Measurements from ENCODE around the gene GM2A.

GRCh38 chr5:151224372-151224771, 28.6 kb upstream of the GM2A start:
- TF ChIP-seq POLR2AphosphoS5 (IDR thresholded peaks at IDR 0.05) (no peak), CTCF (IDR thresholded peaks at IDR 0.05) (no peak)
